Aorta (tissue), 5 donors: Measurements from ENCODE around the gene TNFRSF8. TPM values are rescaled to one million over a fixed set of nuclear protein-coding genes. Genes with fewer than 3 reads are reported as not detected.

Experiments used
- ATAC-seq: fragments of 200-7000 bp; cut with Tn5 transposase; one replicate; pipeline ENCODE4 v1.9.1; 2022; ENCODE audit warnings: moderate library complexity; ENCODE audit not compliant: low FRiP score
- DNase-seq, 2 donors: peaks; one replicate each; pipeline ENCODE4 v3.0.0-alpha.2; 2020
- H3K27ac ChIP-seq, 2 donors: one replicate each; pipeline ENCODE4 v1.5.1; 2013; ENCODE audit warnings: low read length in 2 of 2, mild to moderate bottlenecking in 2 of 2, moderate library complexity in 2 of 2, control low read depth in 1 of 2, inconsistent platforms in 1 of 2, low read depth in 1 of 2
- H3K27me3 ChIP-seq, 2 donors: one replicate each; pipeline ENCODE4 v1.6.1; 2013; ENCODE audit warnings: control low read depth in 1 of 2, low read length in 1 of 2, mild to moderate bottlenecking in 1 of 2, moderate library complexity in 1 of 2; ENCODE audit not compliant: insufficient read depth in 2 of 2, control insufficient read depth in 1 of 2
- H3K36me3 ChIP-seq, 2 donors: one replicate each; pipeline ENCODE4 v1.6.1; 2013; ENCODE audit warnings: control low read depth in 1 of 2, low read length in 1 of 2, mild to moderate bottlenecking in 1 of 2; ENCODE audit not compliant: insufficient read depth in 2 of 2, control insufficient read depth in 1 of 2
- H3K4me1 ChIP-seq, 2 donors: one replicate each; pipeline ENCODE4 v1.6.1; 2013; ENCODE audit warnings: low read length in 2 of 2, control low read depth in 1 of 2, mild to moderate bottlenecking in 1 of 2, moderate library complexity in 1 of 2; ENCODE audit not compliant: insufficient read depth in 2 of 2, control insufficient read depth in 1 of 2
- H3K4me3 ChIP-seq, 2 donors: one replicate each; pipeline ENCODE4 v1.5.1; 2013; ENCODE audit warnings: low read length in 2 of 2, control low read depth in 1 of 2, mild to moderate bottlenecking in 1 of 2
- H3K9me3 ChIP-seq: one replicate; pipeline ENCODE4 v1.6.1; 2013; ENCODE audit warnings: mild to moderate bottlenecking, low read length; ENCODE audit not compliant: control insufficient read depth
- WGBS, 2 donors: extraction: QIAGEN DNeasy Blood & Tissue Kit; methylation state at CpG; one replicate each; pipeline ENCODE4 v1.1.7; 2013; 5-methylcytosine and 5-hydroxymethylcytosine counted together
- intact Hi-C, 2 donors: fragments of 100-400 bp; cut with DNase I; formaldehyde crosslinking; loops; one replicate each; pipeline versions ENCODE4 v1.14.2 to v1.15.0; 2022
- polyA plus RNA-seq, 2 donors: library from polyadenylated mRNA; stranded (reverse); fragments of 200-250 nt; gene quantifications; one replicate each; pipeline ENCODE4 v1.2.3, GENCODE V29; 2013
- total RNA-seq, 2 donors: library from RNA; stranded (reverse); fragmentation: NEBNext Ultra II Directional; extraction: Animal tissue kit (Norgen Biotek cat#: 25700); gene quantifications; one replicate each; pipeline ENCODE4 v1.2.1, GENCODE V29; 2021
- donor health status: healthy with polysubstance abuse.
- donor health status: Bipolar disorder and iron deficiency.
- donor health status: DM: no; HTN: no; CAD: no.
- donor health status: DM: no; HTN: no; CAD: no.
- donor health status: DM: yes; HTN: yes; CAD: no.

Gene TNFRSF8
- total and polyA plus RNA-seq, 4 donors: 0.74 to 4.7 (median 1.3) TPM

GRCh38 chr1:12142891-12143630, 80.0 kb downstream of the TNFRSF8 start:
- ATAC-seq: no peak

DNA sequence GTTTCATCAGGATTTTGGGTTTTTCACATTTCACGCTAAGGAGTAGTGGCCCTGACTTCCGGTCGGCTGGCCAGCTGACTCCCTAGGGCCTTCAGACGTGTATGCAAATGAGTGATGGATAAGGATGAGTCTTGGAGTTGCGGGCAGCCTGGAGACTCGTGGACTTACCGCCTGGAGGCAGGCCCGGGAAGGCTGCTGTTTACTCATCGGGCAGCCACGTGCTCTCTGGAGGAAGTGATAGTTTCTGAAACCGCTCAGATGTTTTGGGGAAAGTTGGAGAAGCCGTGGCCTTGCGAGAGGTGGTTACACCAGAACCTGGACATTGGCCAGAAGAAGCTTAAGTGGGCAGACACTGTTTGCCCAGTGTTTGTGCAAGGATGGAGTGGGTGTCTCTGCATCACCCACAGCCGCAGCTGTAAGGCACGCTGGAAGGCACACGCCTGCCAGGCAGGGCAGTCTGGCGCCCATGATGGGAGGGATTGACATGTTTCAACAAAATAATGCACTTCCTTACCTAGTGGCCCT, 80.6 kb downstream of the TNFRSF8 start:
- 54 to 62% methylated on average over 17 of the region's 17 CpGs for WGBS, 2 donors
- intact Hi-C loops: no loop called here
- DNase-seq (peak; percentile 88 to 92), ATAC-seq (peak; percentile 68)
- H3K27ac ChIP-seq: no peak overlapping the region
- H3K4me3 ChIP-seq: no peak overlapping the region
- H3K4me1 ChIP-seq: no peaks in the 10 kb centered on the region
- H3K9me3 ChIP-seq: no peaks in the 10 kb centered on the region
- no peaks in the 10 kb centered on the region for H3K27me3 ChIP-seq
- no peaks in the 10 kb centered on the region for H3K36me3 ChIP-seq

More at GRCh38 chr1:12142891-12143630, 80.0 kb downstream of the TNFRSF8 start:
- DNase-seq: peak in 1 of 2 donors; percentile 85
- no peak overlapping the region for H3K4me3 ChIP-seq
- no peaks in the 10 kb centered on the region for H3K36me3 ChIP-seq
- no peaks in the 10 kb centered on the region for H3K27me3 ChIP-seq
- no peaks in the 10 kb centered on the region for H3K4me1 ChIP-seq
- 92 to 94% methylated on average over 21 of the region's 21 CpGs for WGBS, 2 donors
- intact Hi-C loops: no loop called here
- no peaks in the 10 kb centered on the region for H3K9me3 ChIP-seq
- no peak overlapping the region for H3K27ac ChIP-seq

GRCh38 chr1:12144236-12144635, 81.1 kb downstream of the TNFRSF8 start:
- DNase-seq: no peak
- Histone ChIP-seq H3K27me3 (no peaks in the 10 kb centered on the region), H3K4me3 (no peak overlapping the region), H3K4me1 (no peaks in the 10 kb centered on the region), H3K9me3 (no peaks in the 10 kb centered on the region), H3K27ac (no peak overlapping the region), H3K36me3 (no peaks in the 10 kb centered on the region)
- 87 to 90% methylated on average over 8 of the region's 8 CpGs for WGBS, 2 donors
- intact Hi-C loops: no loop called here
- no peak for ATAC-seq

DNA sequence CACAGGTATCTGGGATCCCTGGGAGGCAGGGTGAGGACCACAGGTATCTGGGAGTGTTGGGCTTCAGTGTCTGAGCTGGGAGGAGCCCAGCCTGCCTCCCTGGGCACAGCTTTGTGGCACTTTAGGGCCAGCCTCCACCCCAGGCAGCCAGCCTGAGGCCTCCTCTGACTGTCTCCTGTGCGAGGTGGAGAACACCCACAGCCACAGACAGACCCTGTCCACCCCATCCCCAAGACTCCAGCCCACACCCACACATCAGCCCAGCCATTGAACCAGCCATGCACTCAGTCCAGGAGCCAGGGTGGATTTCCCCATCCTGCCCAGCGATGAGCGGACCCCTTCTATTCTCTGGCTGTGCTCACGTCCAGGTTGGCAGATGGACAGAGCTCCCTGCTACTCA, 81.9 kb downstream of the TNFRSF8 start:
- H3K27ac ChIP-seq: no peak overlapping the region
- intact Hi-C loops: no loop called here
- DNase-seq: no peak
- H3K27me3 ChIP-seq: no peaks in the 10 kb centered on the region
- no peaks in the 10 kb centered on the region for H3K36me3 ChIP-seq
- WGBS, 2 donors: 94 to 100% methylated on average over 4 of the region's 4 CpGs
- H3K4me3 ChIP-seq: no peak overlapping the region
- no peak for ATAC-seq
- H3K9me3 ChIP-seq: no peaks in the 10 kb centered on the region
- H3K4me1 ChIP-seq: no peaks in the 10 kb centered on the region

GRCh38 chr1:12145616-12146342, 82.7 kb downstream of the TNFRSF8 start:
- intact Hi-C loops: no loop called here
- Histone ChIP-seq H3K27ac (no peak overlapping the region), H3K27me3 (no peaks in the 10 kb centered on the region), H3K36me3 (no peaks in the 10 kb centered on the region), H3K4me3 (no peak overlapping the region), H3K9me3 (no peaks in the 10 kb centered on the region), H3K4me1 (no peaks in the 10 kb centered on the region)
- 88 to 92% methylated on average over 12 of the region's 12 CpGs for WGBS, 2 donors
- ATAC-seq: no peak
- DNase-seq: no peak

GRCh38 chr1:12146343-12147112, 83.4 kb downstream of the TNFRSF8 start:
- no peak overlapping the region for H3K27ac ChIP-seq
- no peak for DNase-seq
- H3K4me1 ChIP-seq: no peaks in the 10 kb centered on the region
- no peaks in the 10 kb centered on the region for H3K9me3 ChIP-seq
- WGBS, 2 donors: 88% methylated on average over 20 of the region's 20 CpGs
- H3K36me3 ChIP-seq: no peaks in the 10 kb centered on the region
- intact Hi-C loops: no loop called here
- no peaks in the 10 kb centered on the region for H3K27me3 ChIP-seq
- no peak overlapping the region for H3K4me3 ChIP-seq
- ATAC-seq: no peak

DNA sequence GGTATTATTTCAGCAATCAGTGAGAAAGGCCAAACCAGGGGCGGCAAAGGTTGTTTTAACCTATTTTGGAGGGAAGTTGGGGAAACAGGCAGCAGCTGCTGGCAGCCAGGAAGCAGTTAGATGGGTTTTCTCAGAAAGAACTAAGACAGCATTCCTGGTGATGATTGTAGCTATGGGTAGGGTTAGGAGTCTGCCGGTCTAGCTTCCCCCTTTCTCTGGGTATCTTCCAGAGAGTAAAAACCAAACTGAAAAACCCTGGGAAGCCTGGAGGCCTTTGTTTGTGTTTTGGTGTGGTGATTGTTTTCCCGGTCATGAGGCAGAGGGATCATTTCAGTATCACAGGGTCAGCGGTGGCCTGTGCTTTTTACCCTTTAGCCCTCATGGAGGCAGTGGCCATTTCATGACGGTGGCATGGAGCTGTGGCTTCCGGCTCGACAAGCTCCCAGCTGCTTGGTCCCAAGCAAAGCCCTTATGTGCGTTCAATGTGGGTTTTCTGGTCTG, 84.1 kb downstream of the TNFRSF8 start:
- no peak overlapping the region for H3K27ac ChIP-seq
- H3K4me1 ChIP-seq: no peaks in the 10 kb centered on the region
- H3K4me3 ChIP-seq: no peak overlapping the region
- no peaks in the 10 kb centered on the region for H3K9me3 ChIP-seq
- ATAC-seq (no peak), DNase-seq (no peak)
- no peaks in the 10 kb centered on the region for H3K36me3 ChIP-seq
- no peaks in the 10 kb centered on the region for H3K27me3 ChIP-seq
- 80 to 87% methylated on average over 8 of the region's 8 CpGs for WGBS, 2 donors
- intact Hi-C loops: no loop called here

- Histone ChIP-seq H3K36me3 (no peaks in the 10 kb centered on the region), H3K4me1 (no peaks in the 10 kb centered on the region), H3K9me3 (no peaks in the 10 kb centered on the region), H3K4me3 (no peak overlapping the region), H3K27me3 (no peaks in the 10 kb centered on the region), H3K27ac (no peak overlapping the region)
- no peak for ATAC-seq
- intact Hi-C loops: no loop called here
- no peak for DNase-seq
- WGBS, 2 donors: 84 to 87% methylated on average over 8 of the region's 8 CpGs
Measured at GRCh38 chr1:12148160-12148957, 85.3 kb downstream of the TNFRSF8 start.
